GM12891 (cell line): ENCODE data around the gene SEC16B. TPM values are rescaled to one million over a fixed set of nuclear protein-coding genes. Genes with fewer than 3 reads are reported as not detected.

ENCODE experiments used
- DNase-seq: peaks from one replicate; pipeline ENCODE4 v3.0.0; 2011; ENCODE audit warnings: low spot score; ENCODE audit not compliant: insufficient read length
- FAIRE-seq: peaks from 2 replicates; lab custom pipeline; 2011; peaks lifted over from hg19 to GRCh38; lab: Jason Lieb, UNC
- PAX5 ChIP-seq: IDR thresholded peaks from 2 replicates; pipeline ENCODE4 v1.6.1; 2011; ENCODE audit warnings: low read length, moderate library complexity, mild to moderate bottlenecking; ENCODE audit not compliant: insufficient read depth, severe bottlenecking
- POLR2A ChIP-seq: IDR thresholded peaks from 2 replicates; pipeline ENCODE4 v1.6.1; 2011; ENCODE audit warnings: low read depth, low read length, control low read depth
- POLR2AphosphoS5 ChIP-seq: IDR thresholded peaks from 2 replicates; pipeline ENCODE4 v1.6.1; 2011; ENCODE audit warnings: low read depth, low read length, control low read depth
- POU2F2 ChIP-seq: IDR thresholded peaks from 2 replicates; pipeline ENCODE4 v1.6.1; 2011; ENCODE audit warnings: low read depth, mild to moderate bottlenecking, control low read depth, low read length, moderate library complexity
- SPI1 ChIP-seq: IDR thresholded peaks from 2 replicates; pipeline ENCODE4 v1.6.1; 2011; ENCODE audit warnings: low read depth, low read length, control low read depth
- TAF1 ChIP-seq: IDR thresholded peaks from 2 replicates; pipeline ENCODE4 v1.6.1; 2011; ENCODE audit warnings: low read depth, low read length, control low read depth
- polyA plus RNA-seq: library from polyadenylated mRNA; unstranded; fragments of >200 nt; gene quantifications from one replicate; pipeline ENCODE4 v1.2.1, GENCODE V29; 2012; ENCODE audit warnings: low read depth, missing spikeins, inconsistent platforms; ENCODE audit not compliant: missing spikeins

SEC16B gene
- polyA plus RNA-seq, result not detected

DNA sequence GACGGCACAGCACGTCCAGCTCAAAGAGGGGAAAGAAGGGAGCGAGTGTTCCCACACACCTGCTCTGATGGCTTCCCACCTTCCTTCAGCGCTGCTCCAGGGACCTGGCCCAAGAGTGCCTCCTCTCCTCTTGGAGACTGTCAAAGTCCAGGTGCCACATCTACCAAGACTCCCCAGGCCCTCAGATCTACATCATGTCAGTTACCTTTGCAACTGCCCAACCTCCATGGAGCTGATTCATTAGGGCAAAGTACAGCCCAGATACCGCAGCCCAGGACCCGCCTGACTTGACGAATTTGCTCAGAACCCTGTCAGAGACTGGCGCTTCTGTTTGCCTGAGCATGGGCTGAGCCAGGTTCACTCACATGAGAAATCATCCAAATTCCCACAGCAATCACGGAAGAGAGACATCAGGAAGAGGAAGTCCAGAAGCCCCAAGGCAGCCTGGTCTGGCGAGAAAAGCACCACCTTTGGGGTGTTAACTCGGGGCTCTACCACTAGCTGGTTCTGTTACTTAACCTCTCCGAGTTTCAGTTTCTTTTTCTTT lies at the start of gene SEC16B:
Gene SEC16B, minus strand, starts transcription at position 234 of the 547 bp plus-strand sequence. CDS start 2,077 bp downstream, outside the sequence.
- no peak for FAIRE-seq

DNA sequence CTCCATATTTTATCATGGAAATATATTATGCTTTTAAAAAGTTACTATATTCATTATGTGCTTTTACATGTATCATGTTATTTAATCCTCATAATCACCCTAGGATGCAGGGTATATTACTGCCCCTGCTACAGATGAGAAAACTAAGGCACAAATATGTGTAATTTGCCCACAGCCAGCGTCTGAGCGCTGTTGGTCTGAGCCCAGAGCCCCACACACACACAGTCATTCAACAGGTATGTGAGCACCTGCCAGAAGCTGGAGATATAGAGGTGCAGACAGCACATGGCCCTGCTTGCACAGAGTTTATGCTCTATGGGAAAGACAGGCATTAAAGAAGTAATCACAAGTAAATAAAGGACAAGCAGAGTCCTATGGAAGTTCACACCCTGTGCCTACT lies 49.8 kb upstream of the SEC16B start:
- FAIRE-seq (no peak), DNase-seq (no peak)
- no peak for TF ChIP-seq SPI1
- TF ChIP-seq POU2F2, result no peak
- TF ChIP-seq TAF1, result no peak
- no peak for TF ChIP-seq PAX5
- no peak for TF ChIP-seq POLR2A

More for the DNA sequence above, at the start of gene SEC16B:
- TF ChIP-seq POU2F2, result no peak
- TF ChIP-seq TAF1, result no peak
- no peak for TF ChIP-seq SPI1
- TF ChIP-seq PAX5, result no peak
- TF ChIP-seq POLR2AphosphoS5, result no peak
- no peak for TF ChIP-seq POLR2A
- no peak for DNase-seq

DNA sequence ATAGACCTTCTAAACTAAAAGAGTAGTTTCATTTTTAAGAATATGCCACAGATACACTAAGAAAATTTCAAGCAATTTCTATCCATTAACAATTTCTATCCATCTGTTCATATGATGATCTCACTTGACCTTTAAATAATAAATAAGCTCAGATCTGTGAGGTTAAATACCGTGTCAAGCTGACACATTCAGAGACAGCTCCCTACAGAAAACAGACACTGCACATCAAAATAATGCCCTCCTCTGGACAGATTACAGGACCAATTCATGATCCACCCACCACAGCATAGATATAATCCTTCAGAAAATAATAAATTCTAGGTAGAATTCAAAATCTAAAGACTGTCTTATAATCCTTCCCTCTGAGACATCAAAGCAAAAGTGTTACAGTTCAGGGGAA lies 49.4 kb upstream of the SEC16B start:
- no peak for TF ChIP-seq TAF1
- no peak for TF ChIP-seq POLR2AphosphoS5
- no peak for TF ChIP-seq POU2F2
- no peak for TF ChIP-seq SPI1
- no peak for TF ChIP-seq POLR2A
- TF ChIP-seq PAX5, result no peak
- DNase-seq (no peak), FAIRE-seq (no peak)

- FAIRE-seq (no peak), DNase-seq (no peak)
- no peak for TF ChIP-seq TAF1
- no peak for TF ChIP-seq POU2F2
- no peak for TF ChIP-seq SPI1
- TF ChIP-seq POLR2A, result no peak
- no peak for TF ChIP-seq PAX5
- TF ChIP-seq POLR2AphosphoS5, result no peak
Observed at GRCh38 chr1:178017517-178017916, 47.7 kb upstream of the SEC16B start.

DNA sequence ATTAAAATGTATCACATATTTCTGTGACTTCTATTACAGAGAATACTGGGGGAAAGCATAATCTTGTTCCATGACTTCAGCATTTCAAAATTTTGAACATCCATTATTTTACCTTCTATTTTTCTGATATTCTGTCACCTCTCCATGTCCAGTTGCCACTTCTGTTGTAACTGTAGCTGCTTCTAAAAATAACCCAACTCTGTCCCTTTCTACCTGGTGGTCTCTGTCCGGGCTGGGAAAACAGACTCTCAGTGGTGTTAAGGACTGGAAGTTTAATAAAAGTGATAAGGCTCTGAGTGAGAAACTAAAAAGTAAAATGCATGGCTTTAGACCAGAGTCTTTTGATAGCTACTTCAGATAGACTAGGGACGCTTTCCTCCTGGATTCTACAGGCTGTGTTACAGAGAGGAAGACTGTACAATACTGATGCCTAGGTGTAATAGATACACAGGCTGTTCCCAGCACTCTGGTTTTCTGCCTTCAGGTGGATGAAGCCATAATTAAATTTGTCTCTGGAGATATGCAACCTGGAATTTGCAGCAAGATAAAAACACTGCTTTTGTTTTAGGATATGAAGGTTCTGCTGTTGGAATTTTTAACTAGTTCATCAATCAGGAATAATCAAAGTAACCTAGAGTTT lies 42.1 kb upstream of the SEC16B start:
- no peak for TF ChIP-seq POLR2AphosphoS5
- no peak for TF ChIP-seq POLR2A
- TF ChIP-seq PAX5, result no peak
- no peak for TF ChIP-seq POU2F2
- no peak for TF ChIP-seq TAF1
- no peak for TF ChIP-seq SPI1
- FAIRE-seq, result no peak
- DNase-seq, result no peak

DNA sequence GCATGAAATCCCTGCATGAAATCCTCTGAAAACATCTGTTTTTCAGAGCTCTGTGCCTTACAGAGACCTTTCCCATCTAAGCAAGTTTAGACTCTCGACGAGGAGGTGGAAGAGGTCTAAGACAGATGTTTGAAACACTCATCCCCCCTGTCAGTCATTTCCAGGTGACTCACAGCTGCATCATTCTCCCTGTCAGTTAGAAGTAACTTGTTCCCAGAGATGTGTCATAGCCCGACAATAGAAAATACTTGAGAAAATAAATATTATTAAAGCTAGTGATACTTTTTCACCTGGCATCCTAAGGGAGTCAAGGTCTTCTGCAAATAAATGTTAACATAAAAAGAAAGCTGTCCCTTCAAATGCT lies 41.6 kb upstream of the SEC16B start:
- no peak for DNase-seq
- TF ChIP-seq TAF1 (no peak), SPI1 (no peak)
- FAIRE-seq, result no peak

DNA sequence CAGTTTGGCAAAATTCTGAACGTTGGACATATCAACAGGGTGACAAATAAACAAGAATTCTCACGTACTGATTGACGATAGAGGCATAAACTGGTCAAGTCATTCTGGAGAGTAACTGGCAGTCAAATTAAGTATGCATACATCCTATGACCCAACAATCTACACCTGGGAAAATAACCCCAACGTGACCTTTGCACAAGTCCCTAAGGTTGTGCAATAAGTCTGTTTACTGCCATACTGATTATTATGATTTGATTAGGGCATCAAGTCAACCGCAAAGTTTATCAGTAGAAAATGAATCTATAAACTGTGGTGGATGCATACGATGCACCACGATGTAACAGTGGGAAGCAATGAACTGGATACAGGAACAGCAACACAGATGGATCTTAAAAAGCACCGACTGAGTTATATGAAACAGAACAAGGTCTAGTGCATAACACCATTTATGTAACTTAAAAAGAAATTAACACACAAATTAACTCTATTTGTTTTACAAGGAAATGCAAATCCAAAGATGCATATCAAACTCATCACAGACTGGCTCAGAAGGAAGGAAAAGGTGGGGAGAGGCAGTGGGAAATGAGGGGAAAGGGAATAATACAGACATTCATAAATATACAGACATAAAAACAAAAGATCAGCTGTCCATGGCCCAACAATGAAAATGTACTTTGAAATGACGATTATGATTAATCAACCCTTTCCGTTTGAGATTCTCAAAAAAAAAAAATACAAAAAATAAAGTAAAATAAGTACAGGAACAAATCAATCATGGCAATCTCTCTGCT lies 41.0 kb upstream of the SEC16B start:
- TF ChIP-seq TAF1, result no peak
- TF ChIP-seq POU2F2, result no peak
- TF ChIP-seq PAX5, result no peak
- TF ChIP-seq POLR2A, result no peak
- no peak for TF ChIP-seq POLR2AphosphoS5
- no peak for TF ChIP-seq SPI1
- FAIRE-seq (no peak), DNase-seq (no peak)

DNA sequence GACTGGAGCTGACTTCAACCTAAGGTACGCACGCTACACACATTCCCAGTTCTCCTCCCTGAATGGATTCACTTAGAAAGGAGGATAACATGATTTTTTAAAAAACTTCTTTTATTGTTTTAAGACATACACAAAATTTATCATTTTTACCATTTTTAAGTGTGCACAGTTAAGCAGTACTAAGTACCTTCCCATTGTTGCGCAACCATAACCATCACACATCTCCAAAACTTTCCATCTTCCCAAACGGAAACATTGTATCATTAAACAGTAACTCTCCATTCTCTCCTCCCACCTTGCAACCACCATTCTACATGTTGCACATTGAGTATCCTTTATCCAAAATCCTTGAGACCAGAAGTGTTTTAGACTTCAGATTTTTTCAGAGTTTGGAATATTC lies 36.2 kb upstream of the SEC16B start:
- no peak for TF ChIP-seq POLR2AphosphoS5
- no peak for TF ChIP-seq SPI1
- no peak for TF ChIP-seq PAX5
- DNase-seq (no peak), FAIRE-seq (no peak)

DNA sequence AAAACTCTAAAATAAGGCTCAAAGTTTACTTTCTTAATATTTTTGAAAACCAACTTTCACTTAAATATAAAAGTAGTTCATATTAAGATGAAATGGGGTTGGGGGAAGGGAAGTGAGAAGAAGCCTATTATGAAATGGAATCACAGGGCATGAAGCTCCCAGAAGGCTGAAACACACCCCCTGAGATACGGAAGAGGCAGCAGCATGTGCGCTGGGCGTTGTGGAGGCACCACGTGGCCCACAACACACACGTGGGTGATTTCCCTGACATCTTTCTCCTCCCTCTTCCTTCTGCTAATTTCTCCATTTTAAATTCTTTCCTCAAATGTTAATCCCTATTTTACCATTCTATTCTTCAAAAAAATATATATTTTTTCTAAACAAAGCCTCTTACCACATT lies 35.6 kb upstream of the SEC16B start:
- no peak for FAIRE-seq
- TF ChIP-seq PAX5 (no peak), POLR2A (no peak), TAF1 (no peak), POU2F2 (no peak), POLR2AphosphoS5 (no peak), SPI1 (no peak)
- DNase-seq, result no peak

DNA sequence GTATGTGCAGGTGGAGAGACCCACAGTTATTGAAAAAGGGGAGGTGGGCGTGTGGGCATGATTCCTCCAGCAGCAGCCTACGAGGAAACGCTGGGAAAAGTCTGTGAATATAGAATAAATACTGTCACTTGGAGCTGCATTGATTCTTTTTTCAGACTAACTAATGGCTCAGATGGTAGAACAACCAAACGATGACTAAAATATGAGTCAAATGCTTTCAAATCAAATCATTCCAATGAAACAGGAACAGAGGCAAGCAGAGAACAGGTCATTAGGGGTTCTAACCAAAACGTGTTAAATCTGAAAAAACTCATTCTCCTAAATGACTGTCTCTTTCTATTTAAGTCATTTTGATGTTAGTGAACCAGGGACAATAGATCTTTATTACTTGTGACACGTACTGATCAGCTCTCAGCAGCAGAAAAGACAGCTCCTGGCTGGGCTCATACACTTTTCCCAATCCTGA lies 35.1 kb upstream of the SEC16B start:
- TF ChIP-seq POU2F2 (no peak), SPI1 (peak; percentile 44; the same call in 1 of the 2 replicates)
- FAIRE-seq, result no peak
- no peak for DNase-seq
